Measurements from ENCODE around the gene GRXCR2.

- no peak for TF ChIP-seq CTCF (IDR thresholded peaks at IDR 0.05)
- no peak for TF ChIP-seq POLR2A (IDR thresholded peaks at IDR 0.05)
- TF ChIP-seq POLR2AphosphoS5 (IDR thresholded peaks at IDR 0.05), result no peak
Observed at GRCh38 chr5:145848854-145849253, 24.0 kb downstream of the GRXCR2 start.

Data from prostate gland (tissue), 2 donors.